Fibroblast of skin of abdomen (primary cell): ENCODE measurements around the gene SLC17A8.
"Not testable (repeated sequence)": the region's sequence is repeated elsewhere in the genome, so short reads cannot be mapped to it uniquely, and the experiment has no call there.

ENCODE experiments used
- DNase-seq: peaks from one replicate; pipeline ENCODE4 v3.0.0-alpha.2; 2013

SLC17A8 gene

GRCh38 chr12:100430251-100430650 is 73.4 kb downstream of the SLC17A8 start:
- not testable (repeated sequence) for DNase-seq

DNA sequence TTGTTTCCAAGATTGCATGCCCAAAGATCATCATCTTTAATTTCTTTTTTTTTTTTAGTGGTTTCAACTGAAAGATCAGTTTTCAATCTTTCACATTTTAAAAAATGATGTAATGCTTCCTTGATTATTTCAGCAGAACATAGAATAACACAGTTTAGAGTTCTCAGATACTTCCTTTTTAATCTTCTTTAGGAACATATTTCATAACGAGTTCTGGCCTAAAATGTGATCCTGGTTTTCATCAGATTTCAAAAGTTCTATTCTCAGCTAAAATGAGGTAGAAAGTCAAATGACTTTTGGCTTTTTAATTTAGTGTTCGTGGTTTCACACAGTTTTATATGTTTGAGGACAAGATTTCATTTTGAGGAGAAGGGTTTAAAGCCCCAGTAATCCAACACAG is 76.8 kb downstream of the SLC17A8 start:
- no peak for DNase-seq

DNA sequence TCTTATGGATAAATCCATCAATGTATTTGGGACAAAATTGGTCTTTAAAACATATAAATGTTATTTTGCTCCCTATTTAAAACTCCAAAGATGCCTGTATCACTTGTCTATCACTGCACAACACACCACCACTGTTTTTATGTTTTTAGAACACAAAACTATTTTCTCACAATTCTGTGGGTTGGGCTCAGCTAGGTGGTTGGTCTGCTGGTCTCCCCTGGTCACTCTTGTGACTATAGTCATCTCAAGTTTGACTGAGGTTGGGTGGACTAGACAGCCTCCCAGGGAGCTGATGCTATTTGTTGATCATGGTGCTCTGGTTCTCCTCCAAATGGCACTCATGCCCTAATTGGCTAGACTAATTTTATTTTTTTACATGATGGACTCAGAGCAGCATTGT is 77.3 kb downstream of the SLC17A8 start:
- DNase-seq, result no peak

- no peak for DNase-seq
Measured at GRCh38 chr12:100435957-100436356, 79.1 kb downstream of the SLC17A8 start.

- no peak for DNase-seq
Measured at GRCh38 chr12:100437038-100437841, 80.4 kb downstream of the SLC17A8 start.

- no peak for DNase-seq
Measured at GRCh38 chr12:100439797-100440196, 82.9 kb downstream of the SLC17A8 start.

GRCh38 chr12:100442403-100442802 is 85.5 kb downstream of the SLC17A8 start:
- DNase-seq, result no peak

DNA sequence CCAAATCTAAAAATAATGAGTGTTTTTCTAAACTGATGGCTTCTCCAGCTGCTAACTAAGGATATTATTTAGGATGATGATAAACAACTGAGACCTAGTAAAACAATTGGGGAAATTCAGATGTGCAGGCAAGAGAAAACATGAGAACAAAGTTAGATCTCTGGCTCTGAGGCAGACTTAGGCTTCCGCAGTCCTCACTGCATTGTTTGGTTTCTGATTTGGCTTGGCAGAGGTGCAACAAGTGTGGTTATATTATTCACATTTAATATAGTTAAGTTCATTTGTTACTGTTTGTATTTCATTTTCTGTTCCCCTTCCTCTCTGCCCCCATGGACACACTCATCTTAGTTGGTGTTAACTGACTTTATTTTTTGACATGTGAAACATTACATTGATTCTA is 86.6 kb downstream of the SLC17A8 start:
- DNase-seq, result no peak

GRCh38 chr12:100445081-100445481 is 88.2 kb downstream of the SLC17A8 start:
- DNase-seq, result no peak

- DNase-seq, result no peak
Measured at GRCh38 chr12:100447381-100447780, 90.5 kb downstream of the SLC17A8 start.

DNA sequence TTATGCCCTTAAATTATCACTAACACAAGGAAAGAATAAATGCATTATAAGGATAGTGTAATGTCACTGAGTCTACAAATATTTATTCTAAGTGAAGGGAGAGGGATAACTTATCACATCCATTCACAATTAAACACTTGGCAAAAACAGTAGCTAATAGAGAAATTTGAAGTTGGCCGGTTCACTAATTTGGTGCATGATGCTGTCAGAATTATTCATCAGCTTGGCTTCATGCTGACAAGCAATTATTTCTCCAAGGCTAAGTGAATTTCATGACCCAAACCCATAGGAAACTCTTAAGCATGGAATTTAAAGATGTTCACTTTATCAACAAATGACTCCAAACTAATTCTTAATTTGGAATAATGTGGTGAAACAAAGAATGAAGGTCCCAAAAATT is 91.8 kb downstream of the SLC17A8 start:
- DNase-seq, result no peak

DNA sequence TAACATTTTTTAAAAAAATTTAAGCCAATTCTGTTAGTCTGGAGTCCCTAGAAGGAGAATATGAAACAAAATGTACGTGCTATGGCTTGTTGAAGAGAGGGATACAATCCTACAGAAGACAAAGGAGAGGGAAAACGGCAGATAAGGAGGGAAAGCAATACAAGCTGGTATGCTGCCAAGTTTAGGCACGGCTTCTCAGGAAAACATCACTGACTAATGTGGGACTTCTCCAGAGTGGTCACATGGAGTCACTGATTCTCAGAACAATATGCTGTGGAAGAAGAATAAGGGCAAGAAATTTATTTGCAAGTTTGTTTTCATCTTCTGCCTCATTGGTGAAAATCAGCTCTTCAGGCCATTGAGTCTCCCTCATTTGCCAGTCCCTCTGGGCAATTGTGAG is 93.9 kb downstream of the SLC17A8 start:
- DNase-seq, result no peak

DNA sequence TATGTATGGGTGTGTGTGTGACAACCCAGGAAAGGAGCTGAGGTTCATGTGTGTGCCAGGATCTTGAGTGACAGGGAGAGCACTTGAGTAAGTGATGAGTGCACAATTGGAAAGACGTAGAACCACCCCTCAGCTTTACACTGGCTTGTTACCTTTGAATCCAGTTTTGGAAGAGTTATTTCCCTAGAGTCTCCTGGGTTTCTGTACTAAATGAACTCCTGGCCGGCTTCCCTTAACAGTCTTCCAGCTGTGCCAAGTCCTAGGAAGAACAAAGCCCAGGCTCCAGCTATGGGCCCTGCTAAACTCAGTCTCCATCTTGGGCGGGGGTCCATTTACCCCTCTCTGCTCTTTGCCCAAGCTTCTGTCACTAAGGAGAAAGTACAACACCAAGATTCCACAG is 97.1 kb downstream of the SLC17A8 start:
- no peak for DNase-seq

DNA sequence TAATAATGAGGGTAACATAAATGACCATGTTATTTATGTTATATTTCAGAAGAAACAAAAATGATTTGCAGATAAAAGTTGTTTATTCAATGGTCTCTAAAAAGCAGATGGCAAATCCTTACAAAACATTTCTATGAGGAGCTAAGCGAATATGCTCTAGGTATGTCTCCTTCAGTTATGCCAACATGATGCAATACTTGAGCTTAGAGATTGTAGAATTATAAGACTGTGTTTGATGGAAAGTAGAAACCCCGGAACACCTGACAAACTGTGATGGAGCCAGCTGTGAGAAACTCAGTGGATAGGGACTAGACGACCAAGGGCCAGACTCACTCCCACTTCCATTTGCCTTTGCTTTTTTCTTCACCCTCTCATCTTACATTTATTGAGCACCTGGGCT is 99.0 kb downstream of the SLC17A8 start:
- DNase-seq, result no peak

DNA sequence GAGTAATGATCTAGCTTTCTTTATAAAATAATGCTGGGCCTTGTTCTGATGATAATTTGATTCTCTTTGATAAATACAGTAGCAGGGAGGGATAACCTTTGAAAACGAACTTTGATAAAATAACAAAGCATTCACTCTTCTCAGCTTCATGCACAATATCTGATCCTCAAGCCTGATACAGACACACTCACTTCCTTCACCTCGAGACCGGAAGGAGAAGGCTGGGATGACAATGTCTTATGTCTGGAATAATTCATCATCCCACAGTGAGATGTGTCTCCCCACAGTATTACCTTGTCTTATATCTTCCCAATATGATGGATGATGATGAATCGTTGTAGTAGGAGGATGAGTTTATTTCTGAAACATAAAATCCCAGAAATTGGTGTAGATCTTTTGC is 101.3 kb downstream of the SLC17A8 start:
- DNase-seq, result no peak

DNA sequence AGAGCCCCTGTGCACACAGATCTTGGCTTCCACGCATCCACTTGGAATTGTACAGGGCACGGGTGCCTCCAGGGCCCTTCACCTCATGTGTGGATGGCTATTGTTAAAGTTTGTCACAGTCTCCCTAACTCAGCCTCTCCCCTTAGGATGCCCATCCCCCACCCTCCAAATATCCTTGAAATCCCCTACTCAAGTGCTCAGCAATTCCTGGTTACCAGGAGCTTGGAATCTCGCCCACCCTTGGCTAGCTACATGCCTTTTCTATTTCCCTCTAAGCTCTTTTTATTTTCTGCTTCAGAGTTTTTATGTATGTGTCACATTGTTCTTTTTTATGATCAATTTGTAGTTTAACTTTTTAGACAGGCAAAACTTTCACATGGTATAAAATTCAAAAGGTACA is 103.8 kb downstream of the SLC17A8 start:
- no peak for DNase-seq

DNA sequence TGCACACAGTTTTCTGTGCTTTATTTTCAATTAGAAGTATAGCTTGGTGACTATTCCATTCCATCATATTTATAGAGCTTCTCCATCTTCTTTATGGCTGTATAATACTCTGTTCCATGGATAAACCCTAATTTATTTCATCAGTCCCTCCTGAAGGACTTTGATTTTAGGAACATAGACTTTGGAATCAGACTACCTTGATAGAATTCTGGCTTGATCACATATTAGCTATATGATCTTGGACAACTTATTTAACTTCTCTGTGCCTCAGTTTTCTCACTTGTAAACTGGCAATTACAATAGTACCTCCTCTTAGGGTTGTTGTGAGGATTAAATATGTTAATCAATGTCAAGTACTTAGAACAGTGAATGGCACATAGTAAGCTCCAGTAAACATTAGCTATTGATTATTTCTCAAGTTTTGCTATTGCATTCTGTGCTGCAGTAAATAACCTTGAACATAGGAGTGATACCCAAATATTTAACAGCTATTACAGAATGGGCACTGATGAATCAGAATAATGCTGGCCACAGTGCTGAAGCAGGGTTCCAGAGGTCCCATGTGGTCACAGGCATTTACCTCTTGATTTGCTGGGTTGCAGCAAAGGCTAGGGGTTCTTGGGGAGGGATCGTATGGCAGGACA is 104.6 kb downstream of the SLC17A8 start:
- DNase-seq, result no peak

GRCh38 chr12:100463661-100464060 is 106.8 kb downstream of the SLC17A8 start:
- no peak for DNase-seq

DNA sequence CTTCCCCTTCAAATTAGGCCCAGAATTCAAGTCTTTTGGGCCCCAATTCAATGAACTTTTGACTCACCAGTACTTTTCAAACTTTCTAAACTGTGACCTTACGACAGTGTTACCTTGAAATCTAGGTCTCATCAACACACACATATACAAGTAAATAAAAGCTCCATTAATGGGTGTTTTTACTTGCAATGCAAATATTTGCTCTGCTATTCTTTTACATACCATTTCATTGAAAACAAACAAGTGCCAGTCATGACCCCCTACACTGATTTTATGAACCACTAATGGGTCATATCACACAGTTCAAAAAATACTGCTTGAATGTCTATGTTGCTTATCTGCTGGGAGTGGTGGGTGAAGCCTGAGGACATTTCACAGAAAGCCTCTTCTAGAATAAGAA is 107.7 kb downstream of the SLC17A8 start:
- DNase-seq, result no peak

- no peak for DNase-seq
Measured at GRCh38 chr12:100468126-100468525, 111.3 kb downstream of the SLC17A8 start.
